HG03060 (cell line): ENCODE data around the gene PLCH1.

Experiments
- ATAC-seq: cut with Tn5 transposase; IDR thresholded peaks from one replicate; pipeline ENCODE4 v1.9.1; 2021; ENCODE audit warnings: low read depth, moderate number of reproducible peaks; ENCODE audit not compliant: unreplicated experiment

The PLCH1 gene

DNA sequence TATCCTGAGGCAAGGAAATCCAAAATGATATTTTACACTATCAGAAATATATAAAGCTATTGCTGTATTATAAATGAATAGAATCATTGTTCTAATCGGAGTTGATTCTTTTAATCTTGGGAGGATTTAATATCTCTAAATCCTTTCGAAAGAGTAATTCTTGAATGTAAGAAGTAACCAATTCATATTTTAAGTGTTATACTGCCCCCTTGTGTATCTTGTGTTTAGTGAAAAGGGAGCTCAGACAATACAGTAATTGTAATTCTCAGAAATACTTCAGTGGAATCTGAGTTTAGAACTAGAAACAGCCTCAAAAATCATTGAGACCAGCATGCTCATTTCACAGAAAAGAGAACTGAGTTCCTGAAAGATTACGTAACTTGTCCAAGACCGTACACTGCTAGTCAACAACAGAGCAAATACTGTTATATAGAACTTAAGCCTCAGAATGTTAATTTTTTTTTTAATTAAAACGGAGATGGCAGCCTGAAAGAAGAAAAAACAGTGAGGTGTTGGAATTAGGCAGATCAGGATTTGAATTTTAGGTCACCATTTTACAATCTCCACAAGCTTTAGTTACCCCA lies 42.9 kb downstream of the PLCH1 start:
- ATAC-seq = peak; percentile 54

DNA sequence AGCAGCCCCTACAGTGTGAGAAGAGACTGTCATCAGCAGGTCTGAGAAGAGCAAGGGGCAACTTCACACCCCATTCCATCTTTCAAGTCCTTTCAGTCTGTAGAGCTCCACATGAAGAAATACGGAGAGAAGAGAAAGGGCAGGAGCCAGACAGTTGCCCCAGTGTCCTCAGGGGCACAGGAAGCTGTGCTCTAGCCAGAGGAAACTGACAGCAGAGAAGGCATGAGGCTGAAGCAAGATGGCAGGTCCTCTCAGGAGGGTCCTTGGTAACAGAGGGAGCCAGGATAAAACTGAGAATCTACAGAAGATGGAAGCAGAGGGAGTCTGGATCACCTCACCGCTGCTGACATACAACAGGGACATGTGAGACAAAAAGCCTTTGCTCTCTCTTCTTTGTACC lies 47.3 kb downstream of the PLCH1 start:
- no peak for ATAC-seq

DNA sequence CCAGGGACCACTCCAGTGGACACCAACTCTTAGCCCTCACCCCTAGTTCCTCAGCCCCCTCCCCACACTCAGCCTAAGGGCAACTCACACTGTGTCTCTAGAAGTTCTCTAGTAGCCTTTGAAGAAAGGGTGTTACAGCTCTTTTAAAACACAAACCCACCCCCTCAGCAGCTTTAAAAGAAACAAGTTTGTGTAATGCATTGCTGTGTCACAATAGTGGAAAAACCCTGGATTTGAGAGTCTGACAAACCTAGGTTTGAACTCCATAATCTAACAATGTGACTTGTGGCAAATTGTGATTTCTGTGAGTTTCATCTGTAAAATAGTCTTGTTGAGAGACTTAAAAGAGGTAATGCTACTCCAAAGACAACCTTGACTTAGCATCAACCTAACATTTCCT lies 54.0 kb downstream of the PLCH1 start:
- no peak for ATAC-seq

DNA sequence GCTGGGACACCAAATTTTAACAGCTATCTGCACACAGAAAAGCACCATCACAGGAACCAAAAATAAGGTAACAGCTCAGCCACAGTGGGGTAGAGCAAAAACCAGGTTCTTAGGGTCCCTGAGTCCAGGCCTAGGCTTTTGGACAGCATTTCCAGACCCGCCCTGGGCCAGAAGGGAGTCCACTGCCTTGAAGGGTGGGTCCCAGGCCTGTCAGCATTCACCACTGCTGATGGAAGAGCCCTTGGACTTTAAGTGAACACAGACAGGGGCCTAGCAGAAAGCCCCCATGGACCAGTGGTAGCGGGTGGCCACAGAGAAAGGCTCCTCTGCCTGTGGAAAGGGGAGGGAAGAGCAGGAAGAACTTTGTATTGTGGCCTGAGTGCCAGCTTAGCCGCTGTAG lies 56.4 kb downstream of the PLCH1 start:
- no peak for ATAC-seq

DNA sequence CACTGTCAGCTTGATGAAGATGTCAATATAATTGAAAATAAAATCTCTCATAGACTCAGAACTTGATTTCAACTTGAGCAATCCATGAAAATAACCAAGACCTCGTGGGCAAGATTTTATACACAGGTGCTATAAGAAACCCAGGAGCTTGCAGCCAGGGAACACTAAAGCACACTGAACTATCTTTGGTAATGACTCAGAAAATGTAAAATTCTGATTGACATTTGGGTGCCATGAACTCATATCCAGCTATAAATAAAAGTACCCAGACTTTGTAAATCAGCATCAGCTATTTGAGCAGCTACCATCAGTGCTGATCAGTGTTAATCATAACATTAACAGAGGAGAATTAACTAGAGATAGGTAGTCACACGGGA lies 61.5 kb downstream of the PLCH1 start:
- no peak for ATAC-seq

DNA sequence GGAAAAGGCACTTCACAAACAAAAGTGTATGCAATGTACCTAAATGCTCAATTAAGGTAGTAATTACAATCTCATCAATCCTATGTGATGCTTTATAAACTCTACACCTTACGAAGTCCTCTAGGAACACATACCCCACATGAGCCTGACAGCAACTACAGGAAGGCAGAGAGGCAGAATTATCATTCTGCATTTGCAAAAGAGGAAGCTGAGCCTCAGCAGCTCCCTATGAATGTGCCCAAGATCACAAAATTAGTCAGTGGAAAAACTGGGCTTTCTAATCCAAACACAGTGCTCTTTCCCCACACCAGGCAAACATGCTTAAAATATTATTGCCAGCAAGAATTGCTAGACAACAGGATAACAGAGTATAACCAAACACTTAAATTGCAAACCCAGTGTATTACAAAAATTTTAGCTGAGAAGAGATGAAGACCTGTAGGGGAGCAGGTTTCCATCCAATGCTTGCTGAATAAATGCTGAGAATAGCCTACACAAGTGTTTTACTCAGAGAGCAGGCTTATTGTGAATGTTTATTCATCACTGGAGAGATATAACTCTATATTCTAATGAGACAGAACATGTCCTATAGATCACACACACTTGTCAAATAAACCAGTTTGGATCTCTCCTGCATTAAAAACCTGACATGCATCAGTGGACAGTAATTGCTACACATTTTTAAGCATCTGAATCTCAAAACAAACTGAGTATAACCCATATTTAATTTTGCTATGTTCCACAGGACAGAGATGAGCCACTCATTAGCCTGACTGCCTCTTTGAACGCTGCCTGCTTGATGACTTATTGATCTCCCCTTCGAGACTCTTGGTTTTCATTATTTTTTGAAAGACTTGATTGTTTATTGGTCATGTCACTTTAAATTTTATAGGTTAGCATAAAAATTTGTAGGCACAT lies 62.2 kb downstream of the PLCH1 start:
- ATAC-seq = no peak

DNA sequence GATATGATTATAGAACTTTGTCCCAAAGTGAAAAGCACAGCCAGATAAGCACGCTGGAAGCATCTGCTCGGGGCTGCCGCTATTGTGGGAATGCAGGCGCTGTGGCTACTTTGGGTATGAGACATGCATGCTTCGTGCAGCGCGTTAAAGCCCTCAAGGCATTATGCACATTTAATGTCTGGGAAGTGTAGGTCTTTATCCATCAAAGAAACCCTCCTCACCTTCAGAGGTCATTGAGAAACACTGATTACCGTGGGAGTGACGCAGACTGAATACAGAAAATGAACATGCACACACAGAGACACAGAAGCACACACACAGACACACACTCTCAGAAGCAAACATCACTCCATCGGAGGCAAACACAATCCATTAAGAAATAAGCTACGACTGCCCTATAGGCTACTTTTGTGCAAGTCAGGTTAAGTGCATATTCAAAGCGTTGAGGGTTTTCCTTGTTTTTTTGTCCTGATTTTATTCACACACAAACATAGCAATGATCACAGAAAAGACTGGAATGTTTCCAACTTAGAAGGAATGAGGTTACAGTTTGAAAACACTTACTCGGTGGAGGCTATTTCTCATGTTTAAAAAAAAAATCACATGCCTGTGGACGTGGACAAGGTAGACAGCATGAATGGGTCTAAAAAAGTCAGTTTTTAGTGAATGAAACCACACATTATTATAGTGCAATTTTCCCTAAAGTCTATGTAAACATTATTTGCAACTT lies 68.5 kb downstream of the PLCH1 start:
- ATAC-seq = no peak

DNA sequence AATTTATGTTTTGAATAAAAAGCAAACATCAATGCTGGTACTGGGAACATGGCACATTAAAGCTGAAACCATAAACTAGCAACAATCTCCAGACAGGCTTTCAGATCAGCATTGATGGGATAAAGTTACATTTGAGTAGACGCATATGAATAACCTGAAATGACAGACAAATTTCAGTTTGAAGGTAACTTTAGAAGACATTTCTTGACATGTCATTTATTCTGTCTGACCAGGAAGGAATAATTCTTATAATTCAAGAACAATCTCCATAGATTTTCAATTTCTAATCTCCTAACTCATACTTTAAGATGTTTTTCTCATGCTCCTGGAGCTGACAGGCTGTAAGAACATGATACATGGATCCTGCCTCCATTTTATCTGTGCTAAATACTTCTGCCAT lies 69.8 kb downstream of the PLCH1 start:
- ATAC-seq = no peak

DNA sequence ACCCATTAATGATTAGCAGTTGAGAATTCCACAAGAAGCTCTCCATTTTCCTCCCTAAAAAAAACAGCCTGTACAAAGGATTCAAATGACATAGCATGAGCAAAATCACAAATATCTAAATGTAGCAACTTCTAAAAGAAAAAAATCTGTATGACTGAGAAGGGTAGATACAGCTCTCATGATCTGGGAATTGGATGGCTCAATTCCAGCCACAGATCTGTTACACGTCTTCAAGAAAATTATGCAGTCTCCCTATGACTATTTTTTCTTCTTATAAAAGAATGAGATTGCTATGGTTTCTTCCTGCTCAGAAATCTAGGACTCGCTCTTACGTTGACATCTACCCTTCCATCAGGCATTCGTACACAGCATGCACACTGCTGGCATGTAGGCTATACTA lies 71.5 kb downstream of the PLCH1 start:
- no peak for ATAC-seq

DNA sequence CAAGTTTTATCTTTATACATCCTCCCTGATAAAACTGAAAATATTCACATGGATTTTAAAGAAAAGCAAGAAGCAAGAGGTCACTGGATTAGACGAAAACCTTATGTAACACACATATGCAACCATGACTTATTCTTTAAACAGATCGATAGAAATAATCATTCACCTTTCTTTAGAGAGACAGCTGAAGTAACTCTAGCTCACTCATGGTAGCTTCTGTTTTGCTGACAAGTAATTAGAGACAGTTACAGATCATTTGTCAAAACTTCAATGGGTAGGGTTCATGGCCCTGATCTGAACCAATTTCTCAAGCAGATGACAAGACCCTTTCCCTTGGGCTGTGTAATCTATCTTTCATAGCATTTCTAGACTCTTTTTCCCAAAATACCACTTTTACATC lies 74.5 kb downstream of the PLCH1 start:
- ATAC-seq = no peak

DNA sequence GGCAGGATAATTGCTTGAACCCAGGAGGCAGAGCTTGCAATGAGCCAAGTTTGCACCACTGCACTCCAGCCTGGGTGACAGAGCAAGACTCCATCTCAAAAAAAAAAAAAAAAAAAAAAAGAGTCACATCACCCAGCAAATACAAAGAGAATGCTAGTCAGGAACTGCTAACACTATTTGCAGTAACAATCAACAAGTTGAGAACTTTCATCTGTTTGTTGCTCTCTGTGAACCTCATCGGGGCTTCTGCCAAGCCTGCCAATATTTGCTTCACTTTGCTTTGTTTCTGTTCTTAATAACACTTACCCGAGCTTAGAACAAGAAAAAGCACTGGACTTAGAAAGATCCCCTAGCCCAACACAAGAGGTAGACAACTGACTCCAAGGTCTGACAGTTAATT lies 76.9 kb downstream of the PLCH1 start:
- ATAC-seq = no peak

DNA sequence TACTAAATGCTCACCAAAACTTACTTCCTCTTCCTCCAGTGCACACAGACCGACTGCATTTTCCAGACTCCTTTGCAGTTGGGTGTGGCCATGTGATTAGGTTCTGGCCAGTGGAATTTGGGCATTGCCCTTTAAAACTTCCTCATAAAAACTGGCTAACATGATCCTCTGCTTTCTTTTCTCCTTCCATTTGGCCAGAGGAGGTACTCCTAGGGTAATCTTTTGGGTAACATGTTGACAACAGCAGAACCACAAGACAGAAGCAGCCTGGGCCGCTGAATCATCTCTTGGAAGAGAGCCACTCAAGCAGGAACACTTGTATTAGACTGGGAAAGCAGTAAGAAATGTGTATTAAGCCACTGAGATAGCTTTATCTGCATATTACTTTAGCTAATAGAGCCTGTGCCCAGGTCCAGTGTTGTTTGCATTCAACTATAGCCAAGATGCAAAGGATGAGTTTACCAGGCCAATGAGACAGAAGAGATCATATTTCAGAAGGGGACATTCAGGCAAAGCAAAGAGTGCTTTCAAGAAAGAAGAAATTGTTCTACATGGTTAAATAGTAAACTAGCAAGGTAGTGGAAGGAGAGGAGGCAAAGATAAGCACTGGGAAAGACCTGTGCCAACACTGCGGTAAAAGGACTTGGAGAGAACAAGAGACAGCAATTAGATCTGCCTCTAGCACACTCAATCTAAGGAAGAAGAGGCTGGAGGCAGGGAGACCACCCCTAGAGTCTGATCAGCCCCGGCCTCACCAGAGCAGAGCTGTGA lies 79.8 kb downstream of the PLCH1 start:
- no peak for ATAC-seq

DNA sequence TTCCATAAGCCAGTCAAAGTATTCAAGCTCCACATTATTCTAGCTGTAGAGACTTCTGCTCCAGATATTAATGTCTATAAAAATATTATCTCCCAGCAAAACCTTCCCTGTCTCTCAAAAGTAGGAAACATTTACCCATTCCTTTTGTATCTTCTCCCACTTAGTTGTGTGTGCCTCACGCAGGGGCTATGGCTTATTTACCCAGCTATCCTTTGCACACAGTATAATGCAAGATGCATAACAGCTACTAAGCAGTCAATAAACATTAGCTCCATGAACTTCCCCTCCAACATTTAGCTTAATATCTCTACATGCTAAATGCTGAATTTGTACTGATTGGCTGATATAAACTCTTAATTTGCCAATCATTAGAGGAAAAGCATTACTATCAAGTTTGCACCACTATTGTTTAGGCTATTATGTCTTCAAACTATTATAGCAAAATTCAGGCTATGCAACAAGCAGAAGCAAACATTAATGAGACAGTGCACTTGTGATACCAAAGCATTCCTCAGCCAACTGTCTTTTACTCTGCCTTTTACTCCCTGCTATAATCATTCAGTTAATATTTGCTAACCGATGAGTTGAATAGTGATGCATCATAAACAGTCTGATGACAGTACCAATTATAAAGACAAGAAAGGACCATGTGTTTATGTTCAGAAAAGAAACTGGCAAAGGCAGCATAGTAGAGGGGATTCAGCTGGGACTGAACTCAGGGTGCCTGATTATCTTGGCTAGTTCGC lies 81.2 kb downstream of the PLCH1 start:
- ATAC-seq = no peak

DNA sequence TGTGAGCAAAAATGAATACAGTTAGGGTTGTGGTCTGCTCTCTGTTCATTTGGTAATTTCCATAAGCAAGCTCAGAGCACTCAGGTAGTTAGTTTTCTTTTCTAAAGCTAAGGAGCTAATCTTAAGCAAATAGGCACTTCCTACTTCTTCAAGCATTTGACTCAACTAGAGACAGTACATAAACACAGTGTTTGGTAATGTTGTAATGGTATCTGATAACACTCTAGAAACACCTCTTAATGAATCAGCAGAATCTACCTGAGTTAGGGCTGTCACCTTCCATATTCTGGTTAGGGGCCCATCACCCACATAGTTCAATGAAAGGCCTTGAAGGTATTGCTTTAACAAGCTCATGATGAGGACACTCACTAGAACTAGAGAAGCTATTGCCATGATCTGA lies 83.1 kb downstream of the PLCH1 start:
- ATAC-seq = no peak

DNA sequence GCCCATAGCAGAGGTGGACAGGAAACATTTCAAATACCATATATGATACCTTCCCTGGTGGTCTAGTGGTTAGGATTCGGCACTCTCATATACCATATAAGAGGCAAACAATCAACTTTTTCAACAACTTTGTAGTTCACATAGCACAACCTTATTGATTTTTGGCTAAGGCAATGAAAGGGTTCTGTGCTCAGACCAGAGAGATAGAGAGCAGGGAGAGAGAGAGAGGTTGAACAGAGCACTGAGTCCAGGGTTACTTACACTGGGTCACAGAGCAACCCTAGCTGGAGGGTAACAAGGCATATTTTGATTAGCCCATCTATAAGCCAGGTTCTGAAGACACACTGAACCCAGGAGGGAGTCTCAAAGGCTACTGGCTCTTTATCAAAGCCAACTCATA lies 83.8 kb downstream of the PLCH1 start:
- ATAC-seq = no peak

DNA sequence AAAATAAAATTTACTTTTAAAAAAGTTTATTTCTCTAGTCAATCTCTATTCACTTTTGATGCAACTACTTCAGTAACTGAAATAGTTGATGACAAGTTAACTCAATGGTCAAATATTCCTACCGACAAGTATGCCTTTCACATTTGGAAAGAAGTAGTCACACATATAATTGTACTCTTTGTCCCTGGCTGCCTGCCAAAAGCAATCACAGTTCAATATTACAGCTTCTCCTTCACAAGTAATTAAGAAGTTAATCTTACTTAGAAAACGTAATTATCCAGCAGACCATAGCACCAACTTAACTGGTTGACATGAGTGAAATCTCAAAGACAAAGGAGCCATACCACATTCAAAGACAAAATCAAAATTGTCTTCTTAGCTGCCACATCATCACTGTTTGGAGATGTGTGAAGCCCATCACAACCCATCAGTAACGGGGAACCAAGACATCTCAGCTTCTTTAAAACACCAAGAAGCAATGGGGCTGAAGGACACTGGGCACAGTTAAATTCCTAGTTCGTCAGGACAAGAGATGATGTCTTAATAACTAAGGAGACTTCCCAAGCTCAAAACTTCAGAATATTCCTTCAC lies 86.1 kb downstream of the PLCH1 start:
- no peak for ATAC-seq

DNA sequence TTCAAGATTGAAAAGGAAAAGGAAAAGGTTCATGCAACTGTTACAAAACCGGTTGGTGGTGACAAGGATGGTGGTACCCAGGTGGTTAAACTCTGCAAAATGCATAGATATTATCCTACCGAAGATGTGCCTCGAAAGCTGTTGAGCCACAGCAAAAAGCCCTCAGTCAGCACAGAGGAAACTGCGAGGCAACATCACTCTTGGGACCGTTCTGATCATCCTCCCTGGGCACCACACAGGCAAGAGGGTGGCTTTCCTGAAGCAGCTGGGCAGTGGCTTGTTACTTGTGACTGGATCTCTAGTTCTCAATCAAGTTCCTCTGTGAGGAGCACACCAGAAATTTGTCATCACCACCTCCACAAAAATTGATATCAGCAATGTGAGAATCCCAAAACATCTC lies 86.9 kb downstream of the PLCH1 start:
- ATAC-seq = no peak

DNA sequence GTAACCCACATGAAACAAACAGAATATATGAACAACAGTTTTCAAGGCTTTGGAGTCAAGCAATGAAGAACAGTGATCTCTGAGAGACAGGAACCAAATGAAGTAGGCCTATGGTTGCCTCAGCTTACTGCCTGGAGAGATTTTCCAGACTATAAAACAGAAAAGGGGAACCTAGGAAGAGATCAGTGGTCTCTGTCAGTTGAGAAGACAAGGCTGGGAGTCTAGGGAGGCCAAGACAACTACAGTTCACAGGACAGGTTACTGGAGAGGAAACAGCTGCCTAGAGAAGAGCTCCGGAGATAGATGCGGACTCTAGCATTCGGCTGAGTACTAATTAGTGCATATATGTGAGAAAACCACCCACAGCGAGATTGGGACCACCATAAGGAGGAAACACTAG lies 87.7 kb downstream of the PLCH1 start:
- no peak for ATAC-seq

DNA sequence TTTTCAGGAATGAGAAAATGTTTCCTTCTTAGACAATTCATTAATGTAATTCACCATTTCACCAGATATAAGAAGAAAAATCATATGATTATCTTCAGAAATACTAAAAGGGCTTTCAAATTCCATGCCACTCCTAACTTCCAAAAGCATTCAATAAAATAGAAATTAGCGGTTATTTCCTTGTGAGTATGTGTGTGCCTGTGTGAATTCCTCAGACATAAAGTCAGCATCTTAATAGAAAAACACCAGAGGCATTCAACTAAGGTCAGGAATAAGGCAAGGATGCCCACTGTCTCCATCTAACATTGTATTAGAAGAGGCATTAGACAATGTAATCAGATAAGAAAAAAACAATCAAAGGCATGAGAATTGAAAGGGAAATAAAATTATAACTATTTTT lies 88.4 kb downstream of the PLCH1 start:
- ATAC-seq = no peak
